ENCODE data around the gene LIN28B. TPM values are rescaled to one million over a fixed set of nuclear protein-coding genes. Genes with fewer than 3 reads are reported as not detected.
A peak's percentile ranks its signal among the peaks of the same experiment; 100 is the strongest.

LIN28B gene
- total and polyA plus RNA-seq, 2 donors (not counting 1 experiment from before 2014, with no cell fraction given): not detected

- Histone ChIP-seq H3K27ac (ENCODE audit: insufficient read depth, low read length) (no peak overlapping the region), H3K9me3 (ENCODE audit: control insufficient read depth, insufficient read depth, low read depth, low read length) (no peaks in the 10 kb centered on the region), H3K27me3 (ENCODE audit: control insufficient read depth, insufficient read depth, low read length) (no peaks in the 10 kb centered on the region), H3K36me3 (ENCODE audit: control insufficient read depth, insufficient read depth, low read length) (no peaks in the 10 kb centered on the region), H3K4me2 (ENCODE audit: extremely low read depth, insufficient read depth, low read length) (no peak overlapping the region), H3K9ac (ENCODE audit: insufficient read depth, low read length) (no peak overlapping the region), H2AFZ (ENCODE audit: low read length) (no peak overlapping the region), H3K4me1 (ENCODE audit: control insufficient read depth, extremely low read depth, insufficient read depth, low read length) (no peaks in the 10 kb centered on the region), H3K79me2 (ENCODE audit: control insufficient read depth, insufficient read depth, low read length) (no peaks in the 10 kb centered on the region), H4K20me1 (ENCODE audit: control insufficient read depth, extremely low read depth, insufficient read depth, low read length) (no peaks in the 10 kb centered on the region), H3K4me3 (replicated peaks in 1 of 4; ENCODE audit: control extremely low read depth in 1 of 4, insufficient read depth in 1 of 4, low read depth in 3 of 4, low read length in 4 of 4) (no peak overlapping the region)
- TF ChIP-seq EZH2 (IDR thresholded peaks at IDR 0.05; ENCODE audit: low read length, missing control alignments): no peak
- TF ChIP-seq CTCF (conservative IDR thresholded peaks at IDR 0.05 in 1 of 2, IDR thresholded peaks at IDR 0.05 in 1 of 2; ENCODE audit: low read depth in 1 of 2, low read length in 2 of 2): no peak
- DNase-seq (ENCODE audit: low read depth in 2 of 2): no peak
Measured at GRCh38 chr6:105107207-105107606, 150.3 kb downstream of the LIN28B start.

DNA sequence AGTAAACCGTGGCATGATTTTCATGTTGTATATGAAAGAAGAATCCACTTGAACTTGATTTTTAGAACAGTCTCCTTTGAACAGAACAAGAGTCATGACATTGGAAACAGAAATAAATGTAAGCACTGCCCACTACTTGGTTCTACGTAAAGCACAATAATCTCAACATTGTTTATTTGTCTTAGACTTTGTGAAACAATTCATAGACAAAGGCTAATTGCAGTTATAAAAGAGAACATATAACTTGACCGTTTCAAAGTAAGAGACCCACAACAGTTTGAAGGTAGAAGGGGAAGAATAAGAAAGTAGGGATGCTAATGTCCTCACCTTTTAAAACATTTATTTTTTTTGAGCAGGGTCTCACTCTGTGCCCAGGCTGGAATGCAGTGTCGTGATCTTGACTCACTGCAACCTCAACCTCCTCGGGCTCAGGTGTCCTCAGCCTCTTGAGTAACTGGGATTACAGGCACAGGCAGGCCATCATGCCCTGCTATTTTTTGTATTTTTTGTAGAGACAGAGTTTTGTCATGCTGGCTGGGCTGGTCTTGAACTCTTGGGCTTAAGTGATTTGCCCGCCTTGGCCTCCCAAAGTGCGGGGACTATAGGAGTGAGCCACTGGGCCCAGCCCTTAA is 151.8 kb downstream of the LIN28B start:
- Histone ChIP-seq H4K20me1 (ENCODE audit: control insufficient read depth, extremely low read depth, insufficient read depth, low read length) (no peaks in the 10 kb centered on the region), H3K27me3 (ENCODE audit: control insufficient read depth, insufficient read depth, low read length) (no peaks in the 10 kb centered on the region), H3K4me1 (ENCODE audit: control insufficient read depth, extremely low read depth, insufficient read depth, low read length) (no peaks in the 10 kb centered on the region), H2AFZ (ENCODE audit: low read length) (no peak overlapping the region), H3K9ac (ENCODE audit: insufficient read depth, low read length) (no peak overlapping the region), H3K4me3 (replicated peaks in 1 of 4; ENCODE audit: control extremely low read depth in 1 of 4, insufficient read depth in 1 of 4, low read depth in 3 of 4, low read length in 4 of 4) (no peak overlapping the region), H3K79me2 (ENCODE audit: control insufficient read depth, insufficient read depth, low read length) (no peaks in the 10 kb centered on the region), H3K4me2 (ENCODE audit: extremely low read depth, insufficient read depth, low read length) (no peak overlapping the region), H3K27ac (ENCODE audit: insufficient read depth, low read length) (no peak overlapping the region), H3K9me3 (ENCODE audit: control insufficient read depth, insufficient read depth, low read depth, low read length) (no peaks in the 10 kb centered on the region), H3K36me3 (ENCODE audit: control insufficient read depth, insufficient read depth, low read length) (no peaks in the 10 kb centered on the region)
- DNase-seq (ENCODE audit: low read depth in 2 of 2): peak in 1 of 2 donors; percentile 17
- no peak for TF ChIP-seq EZH2 (IDR thresholded peaks at IDR 0.05; ENCODE audit: low read length, missing control alignments)
- TF ChIP-seq CTCF (conservative IDR thresholded peaks at IDR 0.05 in 1 of 2, IDR thresholded peaks at IDR 0.05 in 1 of 2; ENCODE audit: low read depth in 1 of 2, low read length in 2 of 2): no peak

- Histone ChIP-seq H2AFZ (ENCODE audit: low read length) (no peak overlapping the region), H3K9me3 (ENCODE audit: control insufficient read depth, insufficient read depth, low read depth, low read length) (no peaks in the 10 kb centered on the region), H3K36me3 (ENCODE audit: control insufficient read depth, insufficient read depth, low read length) (no peaks in the 10 kb centered on the region), H3K4me2 (ENCODE audit: extremely low read depth, insufficient read depth, low read length) (no peak overlapping the region), H3K4me1 (ENCODE audit: control insufficient read depth, extremely low read depth, insufficient read depth, low read length) (no peaks in the 10 kb centered on the region), H3K4me3 (replicated peaks in 1 of 4; ENCODE audit: control extremely low read depth in 1 of 4, insufficient read depth in 1 of 4, low read depth in 3 of 4, low read length in 4 of 4) (no peak overlapping the region), H3K27me3 (ENCODE audit: control insufficient read depth, insufficient read depth, low read length) (no peaks in the 10 kb centered on the region), H3K79me2 (ENCODE audit: control insufficient read depth, insufficient read depth, low read length) (no peaks in the 10 kb centered on the region), H3K9ac (ENCODE audit: insufficient read depth, low read length) (no peak overlapping the region), H4K20me1 (ENCODE audit: control insufficient read depth, extremely low read depth, insufficient read depth, low read length) (no peaks in the 10 kb centered on the region), H3K27ac (ENCODE audit: insufficient read depth, low read length) (no peak overlapping the region)
- TF ChIP-seq EZH2 (IDR thresholded peaks at IDR 0.05; ENCODE audit: low read length, missing control alignments) (no peak), CTCF (conservative IDR thresholded peaks at IDR 0.05 in 1 of 2, IDR thresholded peaks at IDR 0.05 in 1 of 2; ENCODE audit: low read depth in 1 of 2, low read length in 2 of 2) (no peak)
- DNase-seq (ENCODE audit: low read depth in 2 of 2): no peak
Measured at GRCh38 chr6:105109955-105110895, 153.3 kb downstream of the LIN28B start.
